HepG2 (cell line): ENCODE results near the gene CKAP2L. TPM values are rescaled to one million over a fixed set of nuclear protein-coding genes. Genes with fewer than 3 reads are reported as not detected.

ENCODE experiments used
- ATAC-seq: fragments of 200-7000 bp; cut with Tn5 transposase; 3 replicates; pipeline ENCODE4 v1.9.1; 2020; ENCODE audit warnings: mild to moderate bottlenecking, moderate library complexity
- BruUV-seq: library from RNA; stranded (reverse); fragments of 400-500 nt; replicated peaks from 2 replicates; lab custom pipeline; 2021; lab: Mats Ljungman, UMichigan
- CTCF ChIA-PET: fragments of 300-600 bp; formaldehyde crosslinking; extraction: SDS; loops from one replicate; lab custom pipeline; 2021; ENCODE audit warnings: low total read pairs, inconsistent platforms, low intra/inter-chr PET ratio; lab: Yijun Ruan, JAX
- POLR2A ChIA-PET: fragments of 350-600 bp; sonication (Branson Sonifier 250); formaldehyde crosslinking; loops from one replicate; lab custom pipeline; 2020; ENCODE audit warnings: antibody characterized with exemption, inconsistent platforms; lab: Yijun Ruan, JAX
- DNase-seq: peaks from one replicate; pipeline ENCODE4 v3.0.0-alpha.2; 2015; ENCODE audit warnings: low spot score
- FAIRE-seq: peaks from 3 replicates; lab custom pipeline; 2011; peaks lifted over from hg19 to GRCh38; lab: Jason Lieb, UNC
- H2AFZ ChIP-seq: one replicate; pipeline ENCODE4 v1.6.1; 2011; ENCODE audit warnings: low read length, inconsistent platforms
- H3K27ac ChIP-seq: fragments of 300-600 bp; 3 replicates; pipeline ENCODE4 v1.8.0; 2011; ENCODE audit warnings: mixed run types, mild to moderate bottlenecking, mixed read lengths, low read length, inconsistent platforms; ENCODE audit not compliant: insufficient read depth; ENCODE audit errors: extremely low read length
- H3K27me3 ChIP-seq, 2 experiments: fragments of 200-600 bp in 1 of 2; 2 replicates in 1 of 2; 3 replicates in 1 of 2; pipeline versions ENCODE4 v1.6.0 to v1.8.0; 2011; ENCODE audit warnings: low read length in 2 of 2, mild to moderate bottlenecking in 2 of 2, moderate library complexity in 2 of 2, inconsistent platforms in 1 of 2; ENCODE audit not compliant: insufficient read depth in 2 of 2, control insufficient read depth in 1 of 2
- H3K36me3 ChIP-seq, 2 experiments: fragments of 200-600 bp in 1 of 2; replicated peaks in 1 of 2; 2 replicates in 1 of 2; 3 replicates in 1 of 2; pipeline versions ENCODE4 v1.5.1 to v1.8.0; 2011; ENCODE audit warnings: low read length in 2 of 2, inconsistent platforms in 1 of 2; ENCODE audit not compliant: insufficient read depth in 2 of 2, control insufficient read depth in 1 of 2
- H3K4me1 ChIP-seq: 2 replicates; pipeline ENCODE4 v1.5.1; 2012; ENCODE audit warnings: low read length, inconsistent platforms; ENCODE audit not compliant: insufficient read depth
- H3K4me2 ChIP-seq: 2 replicates; pipeline ENCODE4 v1.6.0; 2011; ENCODE audit warnings: low read depth, low read length, inconsistent platforms
- H3K4me3 ChIP-seq, 3 experiments: fragments of 200-600 bp in 1 of 3; sonication (generic), shearing (Covaris generic) in 1 of 3; replicated peaks in 1 of 3; 2 replicates each; pipeline ENCODE4 v1.5.1; 2011 to 2016; ENCODE audit warnings: low read length in 3 of 3, inconsistent platforms in 2 of 3, low read depth in 2 of 3, mild to moderate bottlenecking in 2 of 3, control low read depth in 1 of 3, mixed read lengths in 1 of 3; ENCODE audit not compliant: insufficient read depth in 1 of 3
- H3K79me2 ChIP-seq: one replicate; pipeline ENCODE4 v1.6.1; 2011; ENCODE audit warnings: low read length, inconsistent platforms; ENCODE audit not compliant: insufficient read depth
- H3K9ac ChIP-seq: 2 replicates; pipeline ENCODE4 v1.6.0; 2011; ENCODE audit warnings: mild to moderate bottlenecking, low read depth, low read length, inconsistent platforms; ENCODE audit not compliant: insufficient read depth
- H3K9me3 ChIP-seq: 2 replicates; pipeline ENCODE4 v1.5.1; 2012; ENCODE audit warnings: mild to moderate bottlenecking, low read length
- H4K20me1 ChIP-seq: 2 replicates; pipeline ENCODE4 v1.6.0; 2011; ENCODE audit warnings: inconsistent platforms, mild to moderate bottlenecking, low read length, moderate library complexity; ENCODE audit not compliant: insufficient read depth
- ARHGAP35 ChIP-seq: sonication (generic); formaldehyde crosslinking; IDR thresholded peaks from 2 replicates; pipeline ENCODE4 v1.9.0; 2022; ENCODE audit warnings: mild to moderate bottlenecking, inconsistent platforms, moderate library complexity, missing genetic modification reagents, borderline replicate concordance
- GABPA ChIP-seq, 2 experiments: IDR thresholded peaks; 2 replicates each; pipeline ENCODE4 v1.6.1; 2011 to 2016; ENCODE audit warnings: low read depth in 2 of 2, low read length in 1 of 2, missing biosample characterization in 1 of 2, missing genetic modification characterization in 1 of 2
- HMG20A ChIP-seq: IDR thresholded peaks from 2 replicates; pipeline ENCODE4 v1.6.1; 2016; ENCODE audit warnings: borderline replicate concordance
- ISL2 ChIP-seq: sonication (generic); formaldehyde crosslinking; IDR thresholded peaks from 2 replicates; pipeline ENCODE4 v1.5.0; 2020; ENCODE audit warnings: missing genetic modification reagents
- RARA ChIP-seq: IDR thresholded peaks from 2 replicates; pipeline ENCODE4 v1.6.1; 2016; ENCODE audit warnings: missing genetic modification reagents, missing compliant biosample characterization
- RBM39 ChIP-seq: fragments of 200-400 bp; formaldehyde crosslinking; IDR thresholded peaks from one replicate; pipeline ENCODE4 v1.6.1; 2018; ENCODE audit warnings: antibody characterized with exemption, mild to moderate bottlenecking, low read depth, low read length; ENCODE audit not compliant: poor library complexity, severe bottlenecking
- SAFB2 ChIP-seq: sonication (generic); formaldehyde crosslinking; IDR thresholded peaks from 2 replicates; pipeline ENCODE4 v1.5.1; 2020; ENCODE audit warnings: missing genetic modification reagents, low read depth, mild to moderate bottlenecking, borderline replicate concordance
- SRSF9 ChIP-seq: fragments of 200-400 bp; formaldehyde crosslinking; IDR thresholded peaks from 2 replicates; pipeline ENCODE4 v1.6.1; 2018; ENCODE audit warnings: borderline replicate concordance, mild to moderate bottlenecking, low read depth, low read length; ENCODE audit not compliant: insufficient read depth, poor library complexity, severe bottlenecking
- ZBTB37 ChIP-seq: sonication (generic); formaldehyde crosslinking; IDR thresholded peaks from 2 replicates; pipeline ENCODE4 v1.4.0; 2020; ENCODE audit warnings: mild to moderate bottlenecking, missing genetic modification reagents
- ZHX2 ChIP-seq, 2 experiments: sonication (generic) in 1 of 2; formaldehyde crosslinking in 1 of 2; IDR thresholded peaks; 2 replicates each; pipeline versions ENCODE4 v1.6.1 to v1.9.0; 2014 to 2022; ENCODE audit warnings: antibody characterized with exemption in 1 of 2, borderline replicate concordance in 1 of 2, inconsistent platforms in 1 of 2, low read depth in 1 of 2, missing genetic modification reagents in 1 of 2
- ZNF274 ChIP-seq: sonication (generic); formaldehyde crosslinking; IDR thresholded peaks from 2 replicates; pipeline ENCODE4 v1.5.1; 2020; ENCODE audit warnings: mild to moderate bottlenecking, missing genetic modification reagents
- ZNF644 ChIP-seq: IDR thresholded peaks from 2 replicates; pipeline ENCODE4 v1.6.1; 2016; ENCODE audit warnings: low read depth
- ZNF883 ChIP-seq: sonication (generic); formaldehyde crosslinking; IDR thresholded peaks from 2 replicates; pipeline ENCODE4 v1.5.1; 2020; ENCODE audit warnings: mild to moderate bottlenecking, missing genetic modification reagents; ENCODE audit errors: not compliant biosample characterization
- WGBS: methylation state at CpG from one replicate; pipeline ENCODE4 v1.1.6; 2017; ENCODE audit warnings: low lambda C conversion rate; 5-methylcytosine and 5-hydroxymethylcytosine counted together
- in situ Hi-C: cut with HindIII; loops from 2 replicates; pipeline ENCODE4 v1.10.0; 2017; ENCODE audit warnings: low pct_unique_long_range_greater_than_20kb; ENCODE audit not compliant: extremely low pct_ligation_motif_present
- intact Hi-C: fragments of 100-400 bp; cut with micrococcal nuclease; formaldehyde crosslinking; loops from one replicate; pipeline ENCODE4 v1.10.0; 2022; ENCODE audit not compliant: unreplicated experiment
- polyA plus RNA-seq, 8 experiments: library from polyadenylated mRNA; depleted of rRNA in 3 of 8; stranded (reverse) in 7 of 8; unstranded in 1 of 8; fragments of >200 nt; fragmentation: Illumina TruSeq in 4 of 8; extraction: Trizol in 4 of 8; gene quantifications; 2 replicates each; pipeline versions ENCODE4 v1.2.1 to v1.2.3, GENCODE V29; 2011 to 2016; ENCODE audit warnings: low read depth in 4 of 8, missing spikeins in 1 of 8, mixed read lengths in 1 of 8; ENCODE audit not compliant: insufficient read depth in 1 of 8
- total RNA-seq, 5 experiments: library from RNA; depleted of rRNA; stranded (reverse); fragments of >200 nt; fragmentation: Illumina TruSeq; extraction: Trizol; gene quantifications; 2 replicates each; pipeline ENCODE4 v1.2.3, GENCODE V29; 2016; ENCODE audit warnings: low read depth in 1 of 5
- TF ChIP-seq, protein P1 (sequence below): sonication (generic); formaldehyde crosslinking; IDR thresholded peaks from 2 replicates; pipeline ENCODE4 v1.4.0; 2020; ENCODE audit warnings: mild to moderate bottlenecking, missing genetic modification reagents

The CKAP2L gene
- total and polyA plus RNA-seq, 2 of the 13 experiments (the other 11 are each of a cell fraction or from before 2014, with no cell fraction given), result 7.1 to 9.5 TPM

GRCh38 chr2:112794131-112794733 is 29.8 kb upstream of the CKAP2L start (continued):
- TF ChIP-seq ZNF644 (CRISPR knock-in tag), result no peak
- TF ChIP-seq ZNF883 (CRISPR knock-in tag), result no peak
- TF ChIP-seq GABPA (IDR thresholded peaks at IDR 0.05; ENCODE audit: low read depth, low read length), result no peak
- 0 out of 2 replicates have a peak, but pooled peaks have one; percentile 31 for TF ChIP-seq GABPA (CRISPR knock-in tag; IDR thresholded peaks at IDR 0.05; ENCODE audit: low read depth)
- no peak for TF ChIP-seq ZNF274 (CRISPR knock-in tag)
- no peak for TF ChIP-seq ARHGAP35 (CRISPR knock-in tag)
- TF ChIP-seq SAFB2 (CRISPR knock-in tag), result no peak
- TF ChIP-seq HMG20A (CRISPR knock-in tag), result 0 out of 2 replicates have a peak, but pooled peaks have one; percentile 15
- no peak for TF ChIP-seq RBM39

- Histone ChIP-seq H3K79me2 (no peaks in the 10 kb centered on the region), H3K4me3 (no peak overlapping the region), H3K4me2 (no peak overlapping the region), H3K9ac (no peak overlapping the region), H3K9me3 (no peaks in the 10 kb centered on the region), H3K27me3 (no peaks in the 10 kb centered on the region), H3K36me3 (no peaks in the 10 kb centered on the region), H3K27ac (no peak overlapping the region), H2AFZ (no peak overlapping the region), H3K4me1 (peaks cover 38% of the 10 kb centered on the region), H4K20me1 (no peaks in the 10 kb centered on the region)
- DNase-seq (no peak), ATAC-seq (no peak), FAIRE-seq (no peak)
- WGBS, result 94% methylated on average over 3 of the region's 3 CpGs
- intact Hi-C loops, result no loop called here
- in situ Hi-C loops, result no loop called here
- ChIA-PET POLR2A (no interaction called here), CTCF (no interaction called here)
- BruUV-seq, result no TSS peak
- TF ChIP-seq ZHX2 (IDR thresholded peaks at IDR 0.05; ENCODE audit: low read depth) (no peak), ZHX2 (CRISPR knock-in tag; IDR thresholded peaks at IDR 0.05; ENCODE audit: borderline replicate concordance) (no peak), ZBTB37 (CRISPR knock-in tag) (no peak), ISL2 (CRISPR knock-in tag) (no peak), SRSF9 (no peak), RARA (CRISPR knock-in tag) (no peak)
- TF ChIP-seq, protein P1, sequence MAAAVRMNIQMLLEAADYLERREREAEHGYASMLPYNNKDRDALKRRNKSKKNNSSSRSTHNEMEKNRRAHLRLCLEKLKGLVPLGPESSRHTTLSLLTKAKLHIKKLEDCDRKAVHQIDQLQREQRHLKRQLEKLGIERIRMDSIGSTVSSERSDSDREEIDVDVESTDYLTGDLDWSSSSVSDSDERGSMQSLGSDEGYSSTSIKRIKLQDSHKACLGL, result no peak
Measured at GRCh38 chr2:112793449-112793978, 29.1 kb upstream of the CKAP2L start.
